Measurements from ENCODE around the gene FGD5.

The FGD5 gene

DNA sequence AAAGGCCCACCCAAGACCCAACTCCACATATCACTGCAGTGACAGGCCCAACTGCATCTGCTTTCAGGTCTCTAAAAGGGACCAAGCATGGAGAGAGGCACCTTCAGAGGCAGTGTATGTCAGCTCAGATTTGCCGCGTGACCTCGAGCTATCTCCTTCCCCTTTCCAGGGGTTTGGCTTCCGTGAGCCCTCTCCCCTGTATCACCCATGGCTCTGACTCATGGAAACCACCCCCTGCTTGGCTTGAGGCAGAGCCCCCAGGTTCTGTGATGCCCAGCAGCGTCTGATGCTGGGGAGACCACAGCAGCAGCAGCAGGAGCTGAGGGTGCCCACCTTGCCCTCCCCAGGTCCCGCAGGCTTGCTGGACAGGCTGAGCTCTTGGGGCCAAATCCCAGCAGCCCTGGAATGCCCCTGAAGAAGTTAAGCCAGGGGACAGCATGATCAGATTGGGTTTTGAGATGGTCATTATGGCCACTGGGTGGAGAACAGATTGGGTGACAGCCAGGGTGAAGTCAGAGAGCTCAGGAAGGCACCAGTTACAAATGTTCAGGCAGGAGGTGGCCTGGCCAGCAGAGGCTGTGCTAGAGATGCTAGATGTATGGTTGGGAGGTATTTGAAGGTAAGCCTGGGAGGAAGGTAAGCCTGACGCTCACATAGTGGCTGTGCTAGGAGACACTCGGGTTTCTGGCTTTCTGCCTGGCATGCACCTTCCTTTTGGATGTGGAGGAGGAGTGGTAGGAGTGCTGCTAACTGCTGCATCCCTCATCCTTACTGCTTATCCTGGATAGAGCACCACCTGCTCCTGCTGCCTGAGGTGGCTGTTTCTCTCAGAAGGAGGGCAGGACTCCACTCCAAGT, 42.9 kb downstream of the FGD5 start:
- H3K4me1 ChIP-seq (ENCODE audit: control insufficient read depth, insufficient read depth, low read length): no peaks in the 10 kb centered on the region
- no peak overlapping the region for H3K9ac ChIP-seq (ENCODE audit: low read length)
- H3K4me3 ChIP-seq (ENCODE audit: low read length): no peak overlapping the region
- H3K27me3 ChIP-seq (replicated peaks; ENCODE audit: control insufficient read depth, insufficient read depth, low read length): peaks cover 37% of the 10 kb centered on the region
- no peak for DNase-seq (ENCODE audit: low read depth)
- H3K9me3 ChIP-seq (ENCODE audit: control insufficient read depth, low read length): peaks cover under 1% of the 10 kb centered on the region
- no peaks in the 10 kb centered on the region for H3K36me3 ChIP-seq (ENCODE audit: control insufficient read depth, insufficient read depth, low read length, severe bottlenecking)

GRCh38 chr3:14862303-14862660, 43.5 kb downstream of the FGD5 start:
- Histone ChIP-seq H3K9ac (ENCODE audit: low read length) (no peak overlapping the region), H3K36me3 (ENCODE audit: control insufficient read depth, insufficient read depth, low read length, severe bottlenecking) (no peaks in the 10 kb centered on the region), H3K4me3 (ENCODE audit: low read length) (no peak overlapping the region), H3K27me3 (replicated peaks; ENCODE audit: control insufficient read depth, insufficient read depth, low read length) (peaks cover 40% of the 10 kb centered on the region), H3K4me1 (ENCODE audit: control insufficient read depth, insufficient read depth, low read length) (no peaks in the 10 kb centered on the region), H3K9me3 (ENCODE audit: control insufficient read depth, low read length) (no peaks in the 10 kb centered on the region)
- no peak for DNase-seq (ENCODE audit: low read depth)

- Histone ChIP-seq H3K36me3 (ENCODE audit: control insufficient read depth, insufficient read depth, low read length, severe bottlenecking) (no peaks in the 10 kb centered on the region), H3K27me3 (replicated peaks; ENCODE audit: control insufficient read depth, insufficient read depth, low read length) (peaks cover 37% of the 10 kb centered on the region), H3K9me3 (ENCODE audit: control insufficient read depth, low read length) (no peaks in the 10 kb centered on the region), H3K4me1 (ENCODE audit: control insufficient read depth, insufficient read depth, low read length) (no peaks in the 10 kb centered on the region), H3K9ac (ENCODE audit: low read length) (no peak overlapping the region), H3K4me3 (ENCODE audit: low read length) (no peak overlapping the region)
- no peak for DNase-seq (ENCODE audit: low read depth)
Measured at GRCh38 chr3:14862661-14863230, 44.0 kb downstream of the FGD5 start.

DNA sequence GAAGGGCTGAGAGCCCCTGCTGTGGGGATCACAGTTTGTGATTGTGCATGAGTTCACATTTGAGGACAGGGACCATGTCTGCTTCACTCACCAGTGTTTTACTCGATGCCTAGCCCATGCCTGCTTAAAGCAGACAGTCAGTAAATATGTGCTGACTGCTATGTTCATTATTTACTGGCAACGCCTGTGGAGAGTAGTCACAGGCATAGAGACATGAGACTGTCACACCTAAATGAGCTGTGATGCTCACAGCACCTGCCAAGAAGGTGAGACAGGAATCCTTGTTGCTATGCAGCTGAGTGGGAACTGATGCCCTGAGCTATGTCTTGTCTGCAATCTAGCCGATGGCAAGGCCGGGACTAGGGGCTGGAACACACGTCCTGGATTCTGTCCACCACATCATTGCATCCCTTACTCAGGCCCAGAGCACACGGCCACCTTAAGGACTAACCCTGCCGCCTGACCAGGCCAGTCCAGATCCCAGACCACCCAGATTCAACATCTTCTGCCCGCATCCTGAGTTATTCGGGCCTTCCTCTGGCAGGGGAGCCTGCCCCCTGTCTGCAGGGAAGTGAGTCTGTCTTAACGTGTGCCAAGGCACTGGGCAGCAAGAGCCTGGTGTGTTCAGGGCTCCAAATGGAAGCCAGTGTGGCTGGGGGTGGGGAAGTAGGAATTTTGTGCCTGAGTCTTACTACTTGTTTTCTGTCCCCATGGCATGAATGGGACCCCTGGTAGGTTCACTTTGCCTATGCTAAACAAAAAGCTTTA, 44.8 kb downstream of the FGD5 start:
- Histone ChIP-seq H3K9me3 (ENCODE audit: control insufficient read depth, low read length) (no peaks in the 10 kb centered on the region), H3K36me3 (ENCODE audit: control insufficient read depth, insufficient read depth, low read length, severe bottlenecking) (no peaks in the 10 kb centered on the region), H3K4me3 (ENCODE audit: low read length) (no peak overlapping the region), H3K9ac (ENCODE audit: low read length) (no peak overlapping the region), H3K4me1 (ENCODE audit: control insufficient read depth, insufficient read depth, low read length) (no peaks in the 10 kb centered on the region), H3K27me3 (replicated peaks; ENCODE audit: control insufficient read depth, insufficient read depth, low read length) (peaks cover 37% of the 10 kb centered on the region)
- DNase-seq (ENCODE audit: low read depth): no peak

- no peaks in the 10 kb centered on the region for H3K4me1 ChIP-seq (ENCODE audit: control insufficient read depth, insufficient read depth, low read length)
- peaks cover 37% of the 10 kb centered on the region for H3K27me3 ChIP-seq (replicated peaks; ENCODE audit: control insufficient read depth, insufficient read depth, low read length)
- no peaks in the 10 kb centered on the region for H3K36me3 ChIP-seq (ENCODE audit: control insufficient read depth, insufficient read depth, low read length, severe bottlenecking)
- no peak for DNase-seq (ENCODE audit: low read depth)
- H3K9me3 ChIP-seq (ENCODE audit: control insufficient read depth, low read length): no peaks in the 10 kb centered on the region
- H3K9ac ChIP-seq (ENCODE audit: low read length): no peak overlapping the region
- no peak overlapping the region for H3K4me3 ChIP-seq (ENCODE audit: low read length)
Measured at GRCh38 chr3:14864131-14864530, 45.4 kb downstream of the FGD5 start.

DNA sequence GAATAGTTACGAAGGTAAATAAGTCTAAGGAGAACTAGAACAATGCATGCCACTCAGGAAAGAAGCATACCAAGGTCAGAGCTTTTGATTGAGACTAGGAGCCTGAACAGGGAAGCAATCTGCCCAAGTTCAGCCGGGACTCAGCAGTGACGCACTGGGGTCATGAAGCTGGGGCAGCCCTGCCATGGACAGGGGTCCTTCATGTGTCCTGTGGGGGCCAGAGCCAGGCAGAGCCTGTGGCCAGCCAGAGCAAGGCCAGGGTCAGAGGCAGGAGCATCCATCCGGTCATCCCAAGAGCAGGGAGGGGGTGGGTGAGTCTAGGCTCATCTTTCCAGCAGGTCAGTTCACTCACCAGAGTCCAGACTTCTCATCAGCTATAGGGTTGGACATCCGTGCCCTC, 47.9 kb downstream of the FGD5 start:
- DNase-seq (ENCODE audit: low read depth): no peak
- Histone ChIP-seq H3K36me3 (ENCODE audit: control insufficient read depth, insufficient read depth, low read length, severe bottlenecking) (no peaks in the 10 kb centered on the region), H3K9ac (ENCODE audit: low read length) (no peak overlapping the region), H3K27me3 (replicated peaks; ENCODE audit: control insufficient read depth, insufficient read depth, low read length) (peaks cover 37% of the 10 kb centered on the region), H3K4me3 (ENCODE audit: low read length) (no peak overlapping the region), H3K4me1 (ENCODE audit: control insufficient read depth, insufficient read depth, low read length) (peaks cover 2% of the 10 kb centered on the region), H3K9me3 (ENCODE audit: control insufficient read depth, low read length) (no peaks in the 10 kb centered on the region)

- Histone ChIP-seq H3K9me3 (ENCODE audit: control insufficient read depth, low read length) (no peaks in the 10 kb centered on the region), H3K4me1 (ENCODE audit: control insufficient read depth, insufficient read depth, low read length) (peaks cover 10% of the 10 kb centered on the region), H3K4me3 (ENCODE audit: low read length) (no peak overlapping the region), H3K36me3 (ENCODE audit: control insufficient read depth, insufficient read depth, low read length, severe bottlenecking) (no peaks in the 10 kb centered on the region), H3K27me3 (replicated peaks; ENCODE audit: control insufficient read depth, insufficient read depth, low read length) (peaks cover 29% of the 10 kb centered on the region), H3K9ac (ENCODE audit: low read length) (no peak overlapping the region)
- no peak for DNase-seq (ENCODE audit: low read depth)
Measured at GRCh38 chr3:14867936-14868570, 49.3 kb downstream of the FGD5 start.

DNA sequence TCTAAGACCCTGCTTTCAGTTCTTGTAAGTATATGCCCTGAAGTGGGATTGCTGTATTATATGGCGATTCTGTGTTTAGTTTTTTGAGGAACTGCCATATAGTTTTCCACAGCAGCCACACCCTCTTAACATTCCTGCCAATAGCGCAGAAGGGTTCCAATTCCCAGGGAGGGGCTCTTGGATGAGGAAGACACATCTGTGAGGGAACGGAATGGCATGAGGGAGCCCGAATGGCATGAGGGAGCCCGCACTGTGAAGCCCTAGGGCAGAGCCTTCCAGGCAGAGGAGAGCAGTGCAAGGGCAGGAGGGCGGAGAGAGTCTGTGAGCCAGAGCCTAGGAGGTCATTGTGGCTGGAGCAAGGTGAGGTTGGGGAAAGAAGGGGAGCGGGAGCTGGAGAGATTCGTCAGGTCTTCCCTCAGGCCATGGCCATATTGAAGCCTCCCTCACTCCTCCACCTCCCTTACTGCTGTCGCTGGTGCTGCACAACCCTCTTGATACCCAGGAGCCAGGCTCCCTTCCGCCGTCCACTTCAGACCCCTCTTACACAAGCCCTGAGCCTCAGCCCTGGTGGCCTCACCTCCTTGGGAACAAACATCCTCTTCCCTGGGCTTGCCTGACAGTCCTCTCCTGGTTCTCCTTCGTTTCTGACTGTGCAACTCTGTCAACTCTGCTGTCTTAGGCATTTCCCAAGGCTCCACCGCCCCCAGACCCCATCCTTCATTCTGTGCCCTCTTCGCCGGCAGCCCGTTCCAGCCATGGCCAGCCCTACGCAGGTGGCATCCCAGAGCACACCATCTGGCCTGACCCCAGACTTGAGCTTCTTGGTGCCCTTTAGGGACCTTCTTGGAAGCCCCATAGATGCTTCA, 51.4 kb downstream of the FGD5 start:
- DNase-seq (ENCODE audit: low read depth): no peak
- H3K9me3 ChIP-seq (ENCODE audit: control insufficient read depth, low read length): no peaks in the 10 kb centered on the region
- peaks cover 19% of the 10 kb centered on the region for H3K27me3 ChIP-seq (replicated peaks; ENCODE audit: control insufficient read depth, insufficient read depth, low read length)

DNA sequence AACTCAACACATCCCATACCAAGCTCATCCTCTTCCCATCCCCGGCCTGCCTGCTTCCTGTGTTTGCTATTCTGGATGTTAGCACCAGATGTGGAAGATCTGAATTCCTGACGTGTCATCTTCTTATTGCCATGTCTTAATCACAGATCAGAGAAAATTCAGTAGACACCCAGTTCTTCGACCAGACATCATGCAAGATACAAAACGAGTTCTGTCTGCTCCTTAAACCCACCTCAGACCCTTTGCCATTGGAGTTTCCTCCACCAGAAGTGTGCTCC, 52.0 kb downstream of the FGD5 start:
- Histone ChIP-seq H3K4me3 (ENCODE audit: low read length) (no peak overlapping the region), H3K9ac (ENCODE audit: low read length) (no peak overlapping the region), H3K27me3 (replicated peaks; ENCODE audit: control insufficient read depth, insufficient read depth, low read length) (peaks cover 15% of the 10 kb centered on the region), H3K36me3 (ENCODE audit: control insufficient read depth, insufficient read depth, low read length, severe bottlenecking) (no peaks in the 10 kb centered on the region), H3K9me3 (ENCODE audit: control insufficient read depth, low read length) (no peaks in the 10 kb centered on the region), H3K4me1 (ENCODE audit: control insufficient read depth, insufficient read depth, low read length) (peaks cover 10% of the 10 kb centered on the region)
- no peak for DNase-seq (ENCODE audit: low read depth)

More for the DNA sequence above, 51.4 kb downstream of the FGD5 start:
- Histone ChIP-seq H3K9ac (ENCODE audit: low read length) (no peak overlapping the region), H3K4me3 (ENCODE audit: low read length) (no peak overlapping the region), H3K4me1 (ENCODE audit: control insufficient read depth, insufficient read depth, low read length) (peaks cover 10% of the 10 kb centered on the region), H3K36me3 (ENCODE audit: control insufficient read depth, insufficient read depth, low read length, severe bottlenecking) (no peaks in the 10 kb centered on the region)

DNA sequence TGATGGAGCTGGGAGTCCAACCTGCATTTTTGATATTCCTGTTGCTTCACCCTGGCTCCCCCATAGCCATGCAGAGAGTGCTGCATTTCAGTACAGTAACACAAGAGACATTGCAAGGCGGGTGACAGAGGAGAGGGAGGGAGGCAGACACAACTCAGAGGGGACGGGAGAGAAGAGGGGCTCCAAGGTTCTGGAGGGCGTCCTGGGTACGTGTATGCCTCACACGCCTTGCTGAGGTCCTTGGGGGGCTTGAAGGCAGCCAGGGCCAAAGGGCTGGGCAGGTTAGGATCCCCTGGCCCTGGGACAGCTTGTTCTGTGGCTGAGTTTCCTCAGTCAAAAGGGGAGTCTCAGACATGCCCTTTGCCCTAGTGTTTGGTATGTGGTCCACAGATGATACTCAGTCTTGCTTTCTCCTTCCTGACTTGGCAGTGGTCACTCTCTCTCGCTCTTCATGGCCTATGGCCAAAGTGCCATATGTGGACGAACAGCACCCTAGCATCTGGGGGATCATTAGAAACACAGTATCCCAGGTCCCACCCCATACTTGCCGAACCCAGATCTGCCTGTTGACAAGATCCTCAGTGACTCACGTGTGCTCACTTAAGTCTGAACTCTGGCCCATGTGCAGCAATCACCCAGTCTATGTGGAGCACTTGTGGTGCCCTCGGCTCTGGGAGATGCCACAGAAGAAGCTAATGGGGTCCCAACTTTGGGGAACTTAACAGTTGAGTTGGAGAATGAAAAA, 52.9 kb downstream of the FGD5 start:
- no peak overlapping the region for H3K4me3 ChIP-seq (ENCODE audit: low read length)
- no peak for DNase-seq (ENCODE audit: low read depth)
- no peak overlapping the region for H3K9ac ChIP-seq (ENCODE audit: low read length)

More for the DNA sequence above, 52.9 kb downstream of the FGD5 start:
- Histone ChIP-seq H3K4me1 (ENCODE audit: control insufficient read depth, insufficient read depth, low read length) (peaks cover 10% of the 10 kb centered on the region), H3K27me3 (replicated peaks; ENCODE audit: control insufficient read depth, insufficient read depth, low read length) (peaks cover 8% of the 10 kb centered on the region), H3K9me3 (ENCODE audit: control insufficient read depth, low read length) (no peaks in the 10 kb centered on the region), H3K36me3 (ENCODE audit: control insufficient read depth, insufficient read depth, low read length, severe bottlenecking) (no peaks in the 10 kb centered on the region)
